Activated CD8-positive, alpha-beta memory T cell treated with anti-CD3 and anti-CD28 coated beads, Interleukin-2, amount 10 ng/mL, durations not matched to agents 7 days and 5 days (primary cell): ENCODE results near the gene S1PR4. TPM values are rescaled to one million over a fixed set of nuclear protein-coding genes. Genes with fewer than 3 reads are reported as not detected.

Experiments
- ATAC-seq: fragments of 150-1000 bp; cut with Tn5 transposase; one replicate; pipeline ENCODE4 v1.10.0; 2021; ENCODE audit warnings: moderate library complexity
- CTCF ChIA-PET: fragments of 350-600 bp; sonication (Branson Sonifier 250); formaldehyde crosslinking; loops from one replicate; lab custom pipeline; 2021; ENCODE audit warnings: antibody characterized with exemption; lab: Charles Lee
- DNase-seq: peaks from one replicate; pipeline ENCODE4 v3.0.0-alpha.2; 2020
- H3K27ac Mint-ChIP-seq: one replicate; pipeline ENCODE4 v1.8.0; 2021; ENCODE audit warnings: mild to moderate bottlenecking, mixed read lengths
- H3K27me3 Mint-ChIP-seq: one replicate; pipeline ENCODE4 v1.8.0; 2021; ENCODE audit warnings: mixed read lengths
- H3K36me3 Mint-ChIP-seq: one replicate; pipeline ENCODE4 v1.8.0; 2021; ENCODE audit warnings: mild to moderate bottlenecking, mixed read lengths
- H3K4me1 Mint-ChIP-seq: one replicate; pipeline ENCODE4 v1.8.0; 2021; ENCODE audit warnings: mixed read lengths
- H3K4me3 Mint-ChIP-seq: one replicate; pipeline ENCODE4 v1.8.0; 2021; ENCODE audit warnings: mild to moderate bottlenecking, moderate library complexity, mixed read lengths
- H3K9me3 Mint-ChIP-seq: one replicate; pipeline ENCODE4 v1.8.0; 2022; ENCODE audit warnings: low read depth, mixed read lengths
- total RNA-seq, 2 experiments: library from RNA; stranded (reverse); gene quantifications; one replicate each; pipeline ENCODE4 v1.2.3, GENCODE V29; 2021

The S1PR4 gene
- total RNA-seq, 2 experiments from 2014 or later, result 122 to 155 TPM

- Mint-ChIP-seq H3K4me1 (no peaks in the 10 kb centered on the region), H3K27me3 (peaks cover 30% of the 10 kb centered on the region), H3K36me3 (no peaks in the 10 kb centered on the region), H3K9me3 (no peaks in the 10 kb centered on the region), H3K4me3 (no peak overlapping the region), H3K27ac (no peak overlapping the region)
- ATAC-seq, result no peak
- no peak for DNase-seq
- CTCF ChIA-PET, result interaction anchor here (0.5 to 0.9 kb wide), 2 partner anchors 76 to 200 kb away, joined by 3 to 4 read pairs; no protein-coding TSS in a partner anchor
Measured at GRCh38 chr19:3229346-3229743, 50.8 kb downstream of the S1PR4 start.

Other genes starting within 250 kb of the S1PR4 start
- gene ZNF77, start 233.8 kb upstream of the S1PR4 start, total RNA-seq, result 1 to 10 TPM; 4.1 to 4.9 TPM
- gene TLE6, start 201.2 kb upstream of the S1PR4 start, total RNA-seq, result 1 to 10 TPM; 1.9 to 3.2 TPM
- 1 to 10 TPM in 1 of 2 experiments, under 1 TPM in 1; 0.47 to 1.0 TPM for gene TLE2, start 149.5 kb upstream of the S1PR4 start, total RNA-seq
- gene TLE5, start 116.3 kb upstream of the S1PR4 start, total RNA-seq, result 100 to 1,000 TPM; 508 to 583 TPM
- 1 to 10 TPM in 1 of 2 experiments, under 1 TPM in 1; 0.50 to 1.2 TPM for gene GNA11, start 84.4 kb upstream of the S1PR4 start, total RNA-seq
- gene GNA15, start 42.7 kb upstream of the S1PR4 start, total RNA-seq, result 10 to 100 TPM; 23.7 to 39.8 TPM
- gene NCLN, start 7.2 kb downstream of the S1PR4 start, total RNA-seq, result 10 to 100 TPM; 67.3 to 71.6 TPM
- not detected for gene CELF5, start 45.9 kb downstream of the S1PR4 start, total RNA-seq
- gene NFIC, start 187.8 kb downstream of the S1PR4 start, total RNA-seq, result 10 to 100 TPM; 14.0 to 15.1 TPM